DND-41 (cell line): Measurements from ENCODE around the gene CLEC20A.

Experiments
- ATAC-seq: fragments of 200-7000 bp; cut with Tn5 transposase; 3 replicates; pipeline ENCODE4 v1.9.1; 2021; ENCODE audit warnings: low read depth; ENCODE audit not compliant: insufficient read depth
- DNase-seq: peaks from one replicate; pipeline ENCODE4 v3.0.0-alpha.2; 2020
- H2AFZ ChIP-seq: 2 replicates; pipeline ENCODE4 v1.6.0; 2012; ENCODE audit warnings: low read depth, low read length
- H3K27ac ChIP-seq: 2 replicates; pipeline ENCODE4 v1.5.1; 2012; ENCODE audit warnings: low read length, inconsistent platforms
- H3K27me3 ChIP-seq: fragments of 200-600 bp; sonication (generic); 2 replicates; pipeline ENCODE4 v1.6.0; 2012; ENCODE audit warnings: low read length, mild to moderate bottlenecking, inconsistent platforms; ENCODE audit not compliant: insufficient read depth, poor library complexity
- H3K36me3 ChIP-seq: 2 replicates; pipeline ENCODE4 v1.5.1; 2012; ENCODE audit warnings: low read length, inconsistent platforms; ENCODE audit not compliant: insufficient read depth
- H3K4me1 ChIP-seq: 2 replicates; pipeline ENCODE4 v1.5.1; 2012; ENCODE audit warnings: mild to moderate bottlenecking, low read length; ENCODE audit not compliant: insufficient read depth
- H3K4me2 ChIP-seq: 2 replicates; pipeline ENCODE4 v1.6.0; 2012; ENCODE audit warnings: mild to moderate bottlenecking, moderate library complexity, low read length, inconsistent platforms; ENCODE audit not compliant: insufficient read depth
- H3K4me3 ChIP-seq, 2 experiments: fragments of 200-600 bp in 1 of 2; shearing (Covaris generic) in 1 of 2; 2 replicates each; pipeline ENCODE4 v1.5.1; 2012 to 2016; ENCODE audit warnings: inconsistent platforms in 2 of 2, low read length in 2 of 2, mild to moderate bottlenecking in 2 of 2, low read depth in 1 of 2, moderate library complexity in 1 of 2
- H3K79me2 ChIP-seq: 2 replicates; pipeline ENCODE4 v1.6.0; 2012; ENCODE audit warnings: low read length, inconsistent platforms; ENCODE audit not compliant: insufficient read depth
- H3K9ac ChIP-seq: 2 replicates; pipeline ENCODE4 v1.6.0; 2012; ENCODE audit warnings: low read depth, mild to moderate bottlenecking, inconsistent platforms, low read length, moderate library complexity
- H3K9me3 ChIP-seq: 2 replicates; pipeline ENCODE4 v1.5.1; 2012; ENCODE audit warnings: low read length, moderate library complexity, mild to moderate bottlenecking, inconsistent platforms; ENCODE audit not compliant: insufficient read depth, severe bottlenecking
- H4K20me1 ChIP-seq: 2 replicates; pipeline ENCODE4 v1.6.0; 2012; ENCODE audit warnings: low read length; ENCODE audit not compliant: insufficient read depth
- EZH2 ChIP-seq: IDR thresholded peaks from 3 replicates; pipeline ENCODE4 v1.6.1; 2012; ENCODE audit warnings: borderline replicate concordance, low read depth, mild to moderate bottlenecking, moderate library complexity, low read length, inconsistent platforms; ENCODE audit not compliant: severe bottlenecking
- TF ChIP-seq, protein P1 (sequence below): IDR thresholded peaks from 2 replicates; pipeline ENCODE4 v1.5.1; 2012; ENCODE audit warnings: borderline replicate concordance, low read length, moderate library complexity, mild to moderate bottlenecking; ENCODE audit not compliant: poor library complexity, severe bottlenecking; ENCODE audit errors: extremely low read depth

Gene CLEC20A

DNA sequence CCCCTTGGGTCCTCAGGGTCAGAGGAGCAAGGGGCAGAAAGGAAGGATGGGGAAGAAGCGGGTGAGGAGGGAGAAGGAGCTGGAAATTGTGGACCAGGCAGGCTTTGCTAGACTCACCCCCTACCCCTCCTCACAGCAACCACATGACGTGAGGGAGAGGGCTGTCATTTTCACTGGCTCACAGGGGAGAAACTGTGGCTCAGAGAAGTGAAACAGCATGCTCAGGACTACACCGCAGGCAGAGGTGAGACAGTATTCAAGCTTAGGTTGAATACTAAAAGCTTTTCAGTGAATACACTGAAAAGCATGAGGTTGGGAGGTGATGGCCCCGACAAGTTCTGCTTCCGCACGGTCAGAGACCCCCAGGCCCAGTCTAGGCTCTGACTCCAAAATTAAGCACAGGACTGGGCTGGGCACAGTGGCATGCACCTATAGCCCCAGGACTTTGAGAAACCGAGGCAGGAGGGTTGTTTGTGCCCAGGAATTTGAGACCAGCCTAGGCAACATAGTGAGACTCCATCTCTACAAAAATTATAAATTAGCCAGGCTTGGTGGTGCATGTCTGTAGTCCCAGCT lies 1.2 kb upstream of the CLEC20A start:
- no peak for TF ChIP-seq EZH2
- TF ChIP-seq, protein P1, sequence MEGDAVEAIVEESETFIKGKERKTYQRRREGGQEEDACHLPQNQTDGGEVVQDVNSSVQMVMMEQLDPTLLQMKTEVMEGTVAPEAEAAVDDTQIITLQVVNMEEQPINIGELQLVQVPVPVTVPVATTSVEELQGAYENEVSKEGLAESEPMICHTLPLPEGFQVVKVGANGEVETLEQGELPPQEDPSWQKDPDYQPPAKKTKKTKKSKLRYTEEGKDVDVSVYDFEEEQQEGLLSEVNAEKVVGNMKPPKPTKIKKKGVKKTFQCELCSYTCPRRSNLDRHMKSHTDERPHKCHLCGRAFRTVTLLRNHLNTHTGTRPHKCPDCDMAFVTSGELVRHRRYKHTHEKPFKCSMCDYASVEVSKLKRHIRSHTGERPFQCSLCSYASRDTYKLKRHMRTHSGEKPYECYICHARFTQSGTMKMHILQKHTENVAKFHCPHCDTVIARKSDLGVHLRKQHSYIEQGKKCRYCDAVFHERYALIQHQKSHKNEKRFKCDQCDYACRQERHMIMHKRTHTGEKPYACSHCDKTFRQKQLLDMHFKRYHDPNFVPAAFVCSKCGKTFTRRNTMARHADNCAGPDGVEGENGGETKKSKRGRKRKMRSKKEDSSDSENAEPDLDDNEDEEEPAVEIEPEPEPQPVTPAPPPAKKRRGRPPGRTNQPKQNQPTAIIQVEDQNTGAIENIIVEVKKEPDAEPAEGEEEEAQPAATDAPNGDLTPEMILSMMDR: no peak
- Histone ChIP-seq H3K27ac (no peak overlapping the region), H3K9me3 (no peaks in the 10 kb centered on the region), H3K4me2 (no peak overlapping the region), H2AFZ (no peak overlapping the region), H3K36me3 (no peaks in the 10 kb centered on the region), H3K27me3 (no peaks in the 10 kb centered on the region), H3K4me1 (no peaks in the 10 kb centered on the region), H4K20me1 (no peaks in the 10 kb centered on the region), H3K4me3 (no peak overlapping the region), H3K9ac (no peak overlapping the region), H3K79me2 (no peaks in the 10 kb centered on the region)
- DNase-seq: no peak
- no peak for ATAC-seq

DNA sequence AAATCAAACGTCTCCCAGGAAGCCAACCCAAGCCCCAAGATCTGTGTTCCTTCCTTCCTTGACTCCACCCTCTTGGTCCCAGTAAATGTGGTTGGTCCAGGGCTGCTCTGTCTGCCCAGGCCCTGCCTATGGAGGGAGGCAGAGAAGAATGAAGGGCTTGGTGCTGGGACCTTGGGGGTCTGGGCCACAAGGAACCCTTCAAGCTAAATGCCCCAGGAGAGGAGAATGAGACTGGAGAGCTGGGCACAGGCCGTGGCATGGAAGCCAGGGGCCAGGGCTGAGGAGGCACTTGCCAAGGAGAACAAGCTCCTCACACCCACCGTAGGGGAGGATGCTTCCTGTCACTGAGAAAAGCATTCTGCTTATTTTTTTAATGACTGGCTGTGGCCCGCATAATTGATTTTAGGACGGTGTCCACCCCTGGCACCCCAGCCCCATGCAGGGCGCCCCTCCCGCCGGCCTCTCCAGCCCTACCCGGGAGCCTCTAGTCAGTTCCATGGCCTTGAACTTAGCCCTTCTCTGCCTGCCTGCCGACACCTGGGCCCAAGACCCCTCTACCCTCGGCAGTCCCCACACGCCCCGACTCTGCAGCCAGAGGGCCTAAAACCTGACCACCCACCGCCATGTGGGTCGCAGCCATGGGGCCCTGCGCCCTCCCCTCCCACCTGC lies 889 bp downstream of the CLEC20A start:
- Histone ChIP-seq H3K4me1 (no peaks in the 10 kb centered on the region), H3K9me3 (no peaks in the 10 kb centered on the region), H4K20me1 (no peaks in the 10 kb centered on the region), H3K79me2 (no peaks in the 10 kb centered on the region), H3K4me3 (no peak overlapping the region), H3K27ac (no peak overlapping the region), H3K27me3 (no peaks in the 10 kb centered on the region), H3K9ac (no peak overlapping the region), H2AFZ (no peak overlapping the region), H3K4me2 (no peak overlapping the region), H3K36me3 (no peaks in the 10 kb centered on the region)
- DNase-seq (no peak), ATAC-seq (no peak)
- TF ChIP-seq, protein P1: no peak
- no peak for TF ChIP-seq EZH2

DNA sequence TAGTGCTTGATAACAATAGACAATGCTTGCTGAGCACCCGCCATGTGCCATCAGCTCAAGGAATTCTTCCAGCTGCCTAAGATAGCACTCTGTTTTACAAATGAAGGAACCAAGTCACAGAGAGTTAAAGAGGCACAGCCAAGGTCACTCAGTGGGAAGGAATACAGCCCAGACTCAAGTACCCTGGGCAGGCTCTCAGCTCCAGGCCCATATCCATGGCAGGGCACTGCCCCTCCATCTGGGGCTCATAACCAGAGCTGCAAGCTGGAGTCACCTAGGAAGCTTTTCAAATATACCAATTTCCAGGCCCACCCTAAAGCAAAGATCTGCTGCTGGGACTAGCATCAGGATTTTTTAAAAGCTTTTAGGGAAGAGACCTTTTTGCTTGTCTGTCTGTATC lies 1.6 kb downstream of the CLEC20A start:
- H3K79me2 ChIP-seq: no peaks in the 10 kb centered on the region
- H3K9me3 ChIP-seq: no peaks in the 10 kb centered on the region
- no peak overlapping the region for H3K4me3 ChIP-seq
- DNase-seq (no peak), ATAC-seq (no peak)
- H3K4me1 ChIP-seq: no peaks in the 10 kb centered on the region
- H4K20me1 ChIP-seq: no peaks in the 10 kb centered on the region
- no peak overlapping the region for H2AFZ ChIP-seq
- no peak overlapping the region for H3K4me2 ChIP-seq
- H3K27ac ChIP-seq: no peak overlapping the region
- no peaks in the 10 kb centered on the region for H3K27me3 ChIP-seq
- H3K36me3 ChIP-seq: no peaks in the 10 kb centered on the region
- TF ChIP-seq, protein P1: no peak
- TF ChIP-seq EZH2: no peak
- H3K9ac ChIP-seq: no peak overlapping the region

DNA sequence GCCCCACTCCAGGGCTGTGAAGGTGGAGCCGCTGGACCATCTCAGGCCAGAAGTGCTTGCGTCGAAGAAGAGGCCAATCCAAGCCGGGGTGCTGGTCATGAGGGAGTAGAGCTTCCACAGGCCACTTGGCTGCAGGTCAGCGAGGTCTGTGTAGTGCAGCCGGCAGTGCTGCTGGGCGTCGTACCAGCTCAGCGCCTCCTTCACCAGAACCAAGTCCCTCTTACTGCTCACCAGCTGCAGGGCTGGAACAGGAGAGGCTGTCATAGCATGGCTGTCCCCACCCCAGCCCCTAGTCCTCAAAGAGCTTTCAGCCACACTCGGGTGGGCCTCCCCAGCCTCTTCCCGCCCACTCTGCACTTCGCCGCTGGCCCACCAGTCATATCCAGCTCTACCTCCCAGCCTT lies 2.2 kb downstream of the CLEC20A start:
- no peaks in the 10 kb centered on the region for H4K20me1 ChIP-seq
- no peak overlapping the region for H3K27ac ChIP-seq
- no peak for TF ChIP-seq EZH2
- TF ChIP-seq, protein P1: no peak
- H3K4me1 ChIP-seq: no peaks in the 10 kb centered on the region
- ATAC-seq: no peak
- no peak overlapping the region for H3K9ac ChIP-seq
- no peak overlapping the region for H3K4me2 ChIP-seq
- H2AFZ ChIP-seq: no peak overlapping the region
- no peaks in the 10 kb centered on the region for H3K9me3 ChIP-seq
- H3K36me3 ChIP-seq: no peaks in the 10 kb centered on the region
- no peak for DNase-seq
- no peak overlapping the region for H3K4me3 ChIP-seq
- H3K27me3 ChIP-seq: no peaks in the 10 kb centered on the region
- H3K79me2 ChIP-seq: no peaks in the 10 kb centered on the region
